Cardiac fibroblast (primary cell): Measurements from ENCODE around the gene C1QA.

Source experiments
- DNase-seq, 2 donors: peaks; one replicate each; pipeline versions ENCODE4 v3.0.0 to v3.0.0-alpha.2; 2010; ENCODE audit warnings: low read depth in 2 of 2
- H3K4me3 ChIP-seq, 2 donors: replicated peaks in 1 of 2; 1 replicate in 1 of 2; 2 replicates in 1 of 2; pipeline ENCODE4 v1.5.1; 2011; ENCODE audit warnings: low read depth in 2 of 2, low read length in 2 of 2, mild to moderate bottlenecking in 2 of 2, moderate library complexity in 1 of 2
- TF ChIP-seq, protein P1 (sequence below): IDR thresholded peaks from one replicate; pipeline ENCODE4 v1.5.1; 2011; ENCODE audit warnings: low read depth, mild to moderate bottlenecking, low read length, inconsistent platforms

C1QA gene, protein sequence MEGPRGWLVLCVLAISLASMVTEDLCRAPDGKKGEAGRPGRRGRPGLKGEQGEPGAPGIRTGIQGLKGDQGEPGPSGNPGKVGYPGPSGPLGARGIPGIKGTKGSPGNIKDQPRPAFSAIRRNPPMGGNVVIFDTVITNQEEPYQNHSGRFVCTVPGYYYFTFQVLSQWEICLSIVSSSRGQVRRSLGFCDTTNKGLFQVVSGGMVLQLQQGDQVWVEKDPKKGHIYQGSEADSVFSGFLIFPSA

DNA sequence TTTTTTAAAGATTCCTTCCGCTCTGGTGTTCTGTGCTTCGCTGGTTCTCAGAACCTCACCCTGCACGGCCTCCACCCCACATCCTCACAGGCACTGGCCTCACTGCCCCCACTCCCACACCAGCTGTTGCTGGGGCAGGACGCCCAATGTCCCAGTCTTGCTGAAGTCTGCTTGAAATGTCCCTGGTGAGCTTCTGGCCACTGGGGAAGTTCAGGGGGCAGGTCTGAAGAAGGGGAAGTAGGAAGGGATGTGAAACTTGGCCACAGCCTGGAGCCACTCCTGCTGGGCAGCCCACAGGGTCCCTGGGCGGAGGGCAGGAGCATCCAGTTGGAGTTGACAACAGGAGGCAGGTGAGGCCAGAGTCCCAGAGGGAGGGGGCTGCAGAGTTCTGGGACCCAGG lies at the start of gene C1QA:
TSS of gene C1QA (plus strand) at position 276 of the 400 bp plus-strand sequence. CDS start 989 bp downstream, outside the sequence.
- TF ChIP-seq, protein P1, sequence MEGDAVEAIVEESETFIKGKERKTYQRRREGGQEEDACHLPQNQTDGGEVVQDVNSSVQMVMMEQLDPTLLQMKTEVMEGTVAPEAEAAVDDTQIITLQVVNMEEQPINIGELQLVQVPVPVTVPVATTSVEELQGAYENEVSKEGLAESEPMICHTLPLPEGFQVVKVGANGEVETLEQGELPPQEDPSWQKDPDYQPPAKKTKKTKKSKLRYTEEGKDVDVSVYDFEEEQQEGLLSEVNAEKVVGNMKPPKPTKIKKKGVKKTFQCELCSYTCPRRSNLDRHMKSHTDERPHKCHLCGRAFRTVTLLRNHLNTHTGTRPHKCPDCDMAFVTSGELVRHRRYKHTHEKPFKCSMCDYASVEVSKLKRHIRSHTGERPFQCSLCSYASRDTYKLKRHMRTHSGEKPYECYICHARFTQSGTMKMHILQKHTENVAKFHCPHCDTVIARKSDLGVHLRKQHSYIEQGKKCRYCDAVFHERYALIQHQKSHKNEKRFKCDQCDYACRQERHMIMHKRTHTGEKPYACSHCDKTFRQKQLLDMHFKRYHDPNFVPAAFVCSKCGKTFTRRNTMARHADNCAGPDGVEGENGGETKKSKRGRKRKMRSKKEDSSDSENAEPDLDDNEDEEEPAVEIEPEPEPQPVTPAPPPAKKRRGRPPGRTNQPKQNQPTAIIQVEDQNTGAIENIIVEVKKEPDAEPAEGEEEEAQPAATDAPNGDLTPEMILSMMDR = no peak
- no peak within 1 kb of the TSS for H3K4me3 ChIP-seq
- no peak for DNase-seq

DNA sequence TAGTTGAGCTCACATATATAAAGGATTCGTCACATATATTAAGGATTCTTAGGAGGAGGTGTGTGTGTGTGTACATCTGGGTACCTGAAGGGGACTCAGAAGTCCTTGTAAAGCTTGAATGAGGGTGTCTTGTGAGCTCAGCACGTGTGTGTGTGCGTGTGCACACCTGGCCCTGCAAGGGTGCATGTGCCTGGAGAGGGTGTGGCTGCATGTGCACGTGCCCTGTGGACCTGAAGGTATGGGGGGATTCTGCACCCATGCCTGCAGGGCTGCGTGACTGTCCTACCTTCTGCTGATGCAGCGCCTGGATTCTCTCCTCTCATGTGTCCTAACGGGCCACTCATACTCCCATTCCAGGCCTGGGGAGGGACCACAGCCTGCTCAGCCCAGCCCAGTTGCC lies 49.2 kb upstream of the C1QA start:
- H3K4me3 ChIP-seq = no peak overlapping the region
- TF ChIP-seq, protein P1 = no peak
- no peak for DNase-seq

GRCh38 chr1:22588899-22589422 lies 47.5 kb upstream of the C1QA start:
- no peak overlapping the region for H3K4me3 ChIP-seq
- TF ChIP-seq, protein P1 = no peak
- no peak for DNase-seq

DNA sequence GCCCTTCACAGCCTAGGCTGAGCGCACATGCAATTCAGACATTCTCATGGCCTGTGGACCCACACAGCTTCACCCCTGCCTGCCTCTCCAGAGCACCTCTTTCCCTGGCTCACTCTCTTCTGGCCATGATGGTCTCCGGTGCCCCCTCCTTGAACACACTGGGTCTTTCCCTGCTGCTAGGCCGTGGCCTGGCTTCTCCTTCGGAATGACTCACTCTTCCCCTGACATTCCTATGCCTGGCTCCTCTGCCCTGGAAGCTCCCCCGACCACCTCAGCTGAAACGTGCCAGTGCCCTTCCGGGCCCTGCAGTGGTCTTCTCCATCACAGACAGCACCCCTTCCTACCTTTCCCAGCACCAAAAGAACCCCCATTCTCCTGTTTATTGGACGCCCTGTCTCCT lies 44.9 kb upstream of the C1QA start:
- H3K4me3 ChIP-seq = no peak overlapping the region
- TF ChIP-seq, protein P1 = no peak
- DNase-seq = no peak

- TF ChIP-seq, protein P1 = no peak
- H3K4me3 ChIP-seq = no peak overlapping the region
- DNase-seq = no peak
Measured at GRCh38 chr1:22592051-22592450, 44.4 kb upstream of the C1QA start.

DNA sequence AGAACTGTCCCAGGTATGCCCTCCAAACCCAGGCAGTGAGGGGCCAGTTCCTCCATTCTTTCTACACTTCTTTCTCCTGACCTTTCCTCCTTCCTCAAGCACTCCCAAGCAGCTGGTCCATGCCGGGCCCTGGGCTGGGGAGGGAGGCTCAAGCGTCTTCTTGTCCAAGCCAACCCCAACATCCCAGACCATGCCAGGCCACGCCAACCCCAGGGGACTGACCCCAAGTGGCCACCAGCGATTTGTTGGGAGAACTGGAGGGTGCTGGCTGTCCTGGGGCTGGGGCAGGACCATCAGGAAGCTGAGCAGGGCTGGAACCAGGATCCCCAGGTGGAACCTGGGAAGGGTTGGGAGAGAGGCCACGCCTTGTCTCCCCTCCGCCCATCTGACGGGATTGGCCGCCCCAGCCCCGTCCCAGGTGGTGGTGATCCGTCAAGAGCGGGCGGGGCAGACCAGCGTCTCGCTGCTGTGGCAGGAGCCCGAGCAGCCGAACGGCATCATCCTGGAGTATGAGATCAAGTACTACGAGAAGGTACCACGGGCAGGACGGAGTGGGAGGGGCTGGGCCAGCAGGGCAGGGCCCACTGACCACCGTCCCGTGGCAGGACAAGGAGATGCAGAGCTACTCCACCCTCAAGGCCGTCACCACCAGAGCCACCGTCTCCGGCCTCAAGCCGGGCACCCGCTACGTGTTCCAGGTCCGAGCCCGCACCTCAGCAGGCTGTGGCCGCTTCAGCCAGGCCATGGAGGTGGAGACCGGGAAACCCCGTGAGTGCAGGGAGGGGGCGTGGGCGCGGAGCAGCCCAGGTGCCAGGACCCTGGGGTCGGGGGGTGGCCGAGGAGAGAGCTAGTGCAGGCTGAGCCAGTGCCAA lies 43.3 kb upstream of the C1QA start:
- DNase-seq = no peak
- H3K4me3 ChIP-seq = no peak overlapping the region
- TF ChIP-seq, protein P1 = no peak
